Adipocyte (in vitro differentiated cells): Measurements from ENCODE around the gene EML6.

Experiments
- DNase-seq: peaks from one replicate; pipeline ENCODE4 v3.0.0-alpha.2; 2015; ENCODE audit warnings: low read depth
- H3K27me3 ChIP-seq: replicated peaks from 2 replicates; pipeline ENCODE4 v1.7.0; 2013; ENCODE audit warnings: mild to moderate bottlenecking, low read length, moderate library complexity; ENCODE audit not compliant: control insufficient read depth, insufficient read depth
- H3K36me3 ChIP-seq: 2 replicates; pipeline ENCODE4 v1.7.0; 2013; ENCODE audit warnings: low read length, mild to moderate bottlenecking, moderate library complexity; ENCODE audit not compliant: control insufficient read depth, insufficient read depth, severe bottlenecking
- H3K4me1 ChIP-seq: 2 replicates; pipeline ENCODE4 v1.7.0; 2013; ENCODE audit warnings: mild to moderate bottlenecking, low read length, moderate library complexity; ENCODE audit not compliant: control insufficient read depth, insufficient read depth
- H3K4me3 ChIP-seq: 2 replicates; pipeline ENCODE4 v1.7.0; 2013; ENCODE audit warnings: mild to moderate bottlenecking, low read length, moderate library complexity
- H3K9ac ChIP-seq: 2 replicates; pipeline ENCODE4 v1.7.0; 2013; ENCODE audit warnings: mild to moderate bottlenecking, low read length, moderate library complexity
- H3K9me3 ChIP-seq: 2 replicates; pipeline ENCODE4 v1.7.0; 2013; ENCODE audit warnings: mild to moderate bottlenecking, low read length, moderate library complexity; ENCODE audit not compliant: control insufficient read depth

The EML6 gene

DNA sequence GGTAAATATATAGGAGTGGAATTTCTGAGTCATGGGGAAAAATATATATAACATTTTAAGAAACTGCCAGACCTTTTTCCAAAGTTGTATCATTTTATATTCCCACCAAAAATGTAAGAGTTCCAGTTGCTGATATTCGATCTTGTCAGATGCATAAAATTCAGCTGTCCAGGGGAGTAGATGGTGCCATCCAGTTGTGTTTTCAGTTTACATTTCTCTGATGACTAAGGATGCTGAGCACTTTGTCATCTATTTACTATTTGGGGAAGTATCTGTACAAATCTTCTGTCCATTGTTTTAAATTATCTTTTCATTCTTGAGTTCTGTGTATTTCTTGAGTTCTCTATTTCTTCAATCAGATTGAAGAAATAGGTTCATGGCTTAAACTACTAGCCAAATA lies 200.7 kb downstream of the EML6 start:
- no peak overlapping the region for H3K9ac ChIP-seq
- H3K4me3 ChIP-seq = no peak overlapping the region

DNA sequence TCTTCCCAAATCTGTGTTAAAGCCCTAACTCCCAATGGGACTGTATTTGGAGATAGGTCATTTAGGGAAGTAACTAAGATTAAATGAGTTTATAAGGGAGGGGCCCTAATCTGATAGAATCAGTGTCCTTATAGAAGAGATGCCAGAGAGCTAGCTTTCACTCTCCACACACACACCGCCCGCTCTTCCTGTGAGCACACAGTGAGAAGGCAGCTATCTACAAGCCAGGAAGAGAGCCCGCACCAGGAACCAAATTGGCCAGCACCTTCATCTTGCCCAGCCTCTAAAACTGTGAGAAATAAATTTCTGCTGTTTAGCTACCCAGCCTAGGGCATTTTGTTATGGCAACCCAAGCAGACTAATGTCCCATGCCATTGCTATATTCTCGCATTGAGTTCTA lies 201.6 kb downstream of the EML6 start:
- Histone ChIP-seq H3K27me3 (no peaks in the 10 kb centered on the region), H3K36me3 (no peaks in the 10 kb centered on the region), H3K4me1 (peaks cover 10% of the 10 kb centered on the region), H3K4me3 (no peak overlapping the region), H3K9ac (no peak overlapping the region), H3K9me3 (peaks cover 16% of the 10 kb centered on the region)
- DNase-seq = no peak

More for the DNA sequence above, 200.7 kb downstream of the EML6 start:
- DNase-seq = no peak
- no peaks in the 10 kb centered on the region for H3K27me3 ChIP-seq
- peaks cover 16% of the 10 kb centered on the region for H3K9me3 ChIP-seq
- peaks cover 8% of the 10 kb centered on the region for H3K4me1 ChIP-seq
- no peaks in the 10 kb centered on the region for H3K36me3 ChIP-seq

DNA sequence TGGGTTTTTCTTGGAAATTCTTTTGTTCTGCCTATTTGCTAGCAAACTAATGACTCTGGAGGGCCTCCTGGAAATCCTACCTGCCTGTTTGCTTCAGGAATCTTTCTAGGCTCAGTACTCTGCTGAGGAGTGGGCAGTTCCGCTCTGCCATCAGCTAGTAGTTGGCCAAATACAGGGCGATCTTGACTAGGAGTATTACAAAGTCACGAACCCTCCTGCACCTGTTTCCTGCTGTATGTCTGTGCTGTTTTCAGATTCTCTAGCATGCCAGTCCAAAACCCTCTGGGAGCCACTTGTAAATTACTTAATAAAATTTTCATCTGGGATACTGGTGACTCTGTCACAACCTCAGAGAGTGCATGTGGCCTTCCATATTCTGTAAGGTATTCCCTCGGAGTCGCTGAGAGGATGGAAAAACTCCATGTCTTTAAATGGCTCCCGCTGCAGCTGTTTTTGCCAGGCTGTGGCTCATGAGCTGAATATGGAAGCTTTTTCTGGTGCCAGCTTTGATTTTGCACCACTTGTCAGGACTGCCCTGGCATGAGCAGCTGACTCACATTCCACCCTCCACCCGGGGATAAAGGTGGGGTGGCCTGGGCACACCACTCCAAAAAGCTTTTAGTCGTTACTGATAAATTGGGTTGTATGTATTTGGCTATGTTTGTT lies 203.8 kb downstream of the EML6 start:
- H3K9me3 ChIP-seq = no peaks in the 10 kb centered on the region
- H3K36me3 ChIP-seq = no peaks in the 10 kb centered on the region
- DNase-seq = no peak
- peaks cover 16% of the 10 kb centered on the region for H3K4me1 ChIP-seq
- H3K27me3 ChIP-seq = no peaks in the 10 kb centered on the region
- H3K9ac ChIP-seq = no peak overlapping the region
- no peak overlapping the region for H3K4me3 ChIP-seq

DNA sequence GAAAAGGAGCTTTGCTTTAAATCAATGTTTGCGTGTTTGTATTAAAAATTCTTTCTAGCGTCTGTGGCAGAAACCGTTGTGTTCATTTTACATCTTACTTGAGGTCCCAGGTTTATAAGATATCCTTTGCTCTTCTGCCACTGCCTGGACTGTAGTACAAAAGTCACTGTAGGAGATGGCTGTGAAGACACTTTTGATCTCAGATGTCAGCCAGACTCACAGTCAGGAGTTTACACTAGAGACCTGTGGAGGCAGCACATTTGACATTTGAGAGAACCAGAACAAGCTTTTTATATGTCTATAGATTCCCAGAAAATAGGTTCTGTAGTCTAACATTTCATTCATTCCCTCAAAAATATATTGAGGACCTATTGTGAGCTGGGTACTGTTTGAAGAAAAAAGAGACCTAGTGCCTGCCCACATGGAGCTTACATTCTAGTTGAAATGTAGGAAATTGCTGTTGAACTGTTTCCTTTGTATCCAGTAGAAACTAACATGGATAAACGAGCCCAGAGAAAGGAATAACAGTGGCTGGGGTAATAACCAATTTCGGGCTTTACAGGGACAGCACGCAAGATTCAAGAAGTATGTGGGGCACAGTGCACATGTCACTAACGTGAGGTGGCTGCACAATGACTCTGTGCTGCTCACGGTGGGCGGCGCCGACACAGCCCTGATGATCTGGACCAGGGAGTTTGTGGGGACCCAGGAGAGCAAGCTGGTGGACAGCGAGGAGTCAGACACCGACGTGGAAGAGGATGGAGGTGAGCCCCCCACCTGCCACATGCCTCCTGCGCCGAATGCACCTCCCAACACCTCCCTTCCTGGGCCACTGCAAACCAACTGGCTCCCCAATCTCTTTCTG lies 204.5 kb downstream of the EML6 start:
- Histone ChIP-seq H3K9ac (no peak overlapping the region), H3K27me3 (no peaks in the 10 kb centered on the region), H3K9me3 (no peaks in the 10 kb centered on the region), H3K36me3 (no peaks in the 10 kb centered on the region), H3K4me1 (peaks cover 16% of the 10 kb centered on the region), H3K4me3 (no peak overlapping the region)
- DNase-seq = no peak

GRCh38 chr2:54928719-54929118 lies 205.3 kb downstream of the EML6 start:
- Histone ChIP-seq H3K9me3 (no peaks in the 10 kb centered on the region), H3K36me3 (no peaks in the 10 kb centered on the region), H3K4me1 (peaks cover 16% of the 10 kb centered on the region)

DNA sequence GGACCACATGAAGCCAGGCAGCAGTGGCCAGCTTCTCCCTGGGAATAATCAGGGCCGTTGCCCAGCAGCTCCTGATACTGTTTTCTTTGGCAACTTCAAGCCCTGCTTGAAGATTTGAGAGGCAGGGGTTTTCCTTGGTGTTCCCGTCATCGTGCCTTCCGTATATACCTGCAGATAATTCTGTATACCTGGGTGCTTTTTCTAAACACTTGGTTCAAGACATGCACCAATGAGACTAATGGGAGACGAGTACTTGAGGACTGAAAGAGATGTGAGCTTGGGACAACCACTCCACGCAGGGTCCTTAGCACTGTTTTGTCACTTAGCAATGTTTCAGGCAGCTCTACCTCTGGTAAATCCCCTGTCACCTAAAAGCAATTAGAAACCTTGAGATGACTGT lies 208.0 kb downstream of the EML6 start:
- H3K36me3 ChIP-seq = no peaks in the 10 kb centered on the region
- H3K9ac ChIP-seq = no peak overlapping the region
- no peak overlapping the region for H3K4me3 ChIP-seq
- H3K4me1 ChIP-seq = peaks cover 8% of the 10 kb centered on the region
- no peaks in the 10 kb centered on the region for H3K9me3 ChIP-seq
- DNase-seq = no peak
- H3K27me3 ChIP-seq = no peaks in the 10 kb centered on the region

More at GRCh38 chr2:54928719-54929118, 205.3 kb downstream of the EML6 start:
- H3K4me3 ChIP-seq = no peak overlapping the region
- no peak for DNase-seq
- H3K9ac ChIP-seq = no peak overlapping the region
- H3K27me3 ChIP-seq = no peaks in the 10 kb centered on the region

GRCh38 chr2:54935389-54935788 lies 211.9 kb downstream of the EML6 start:
- Histone ChIP-seq H3K9ac (no peak overlapping the region), H3K4me3 (no peak overlapping the region), H3K9me3 (no peaks in the 10 kb centered on the region), H3K4me1 (peaks cover 2% of the 10 kb centered on the region), H3K36me3 (no peaks in the 10 kb centered on the region), H3K27me3 (no peaks in the 10 kb centered on the region)
- DNase-seq = no peak

DNA sequence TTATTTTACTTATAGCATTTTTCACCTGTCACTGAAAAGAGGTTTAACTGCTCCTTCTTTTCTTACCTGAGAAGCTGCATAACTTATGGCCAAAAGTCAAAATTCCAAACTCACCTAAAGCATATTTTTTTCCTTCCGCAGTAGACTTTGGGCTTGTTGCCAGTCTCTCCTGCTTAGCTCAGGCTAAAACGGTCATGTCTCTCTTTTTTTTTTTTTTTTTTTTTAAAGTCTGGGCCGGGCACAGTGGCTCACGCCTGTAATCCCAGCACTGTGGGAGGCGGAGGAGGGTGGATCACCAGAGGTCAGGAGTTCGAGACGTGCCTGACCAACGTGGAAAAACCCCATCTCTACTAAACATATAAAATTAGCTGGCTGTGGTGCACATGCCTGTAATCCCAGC lies 213.3 kb downstream of the EML6 start:
- H3K9ac ChIP-seq = no peak overlapping the region
- no peaks in the 10 kb centered on the region for H3K27me3 ChIP-seq
- H3K4me1 ChIP-seq = no peaks in the 10 kb centered on the region
- H3K4me3 ChIP-seq = no peak overlapping the region
- no peak for DNase-seq
- H3K9me3 ChIP-seq = no peaks in the 10 kb centered on the region
- no peaks in the 10 kb centered on the region for H3K36me3 ChIP-seq

- Histone ChIP-seq H3K4me3 (no peak overlapping the region), H3K9ac (no peak overlapping the region), H3K9me3 (no peaks in the 10 kb centered on the region), H3K27me3 (no peaks in the 10 kb centered on the region), H3K4me1 (no peaks in the 10 kb centered on the region), H3K36me3 (no peaks in the 10 kb centered on the region)
- DNase-seq = no peak
Measured at GRCh38 chr2:54939446-54940118, 216.1 kb downstream of the EML6 start.

GRCh38 chr2:54940723-54941122 lies 217.3 kb downstream of the EML6 start:
- DNase-seq = peak; percentile 36
- Histone ChIP-seq H3K27me3 (no peaks in the 10 kb centered on the region), H3K36me3 (no peaks in the 10 kb centered on the region), H3K4me3 (no peak overlapping the region), H3K9ac (no peak overlapping the region), H3K9me3 (no peaks in the 10 kb centered on the region), H3K4me1 (peaks cover 4% of the 10 kb centered on the region)

GRCh38 chr2:54941248-54941984 lies 218.0 kb downstream of the EML6 start:
- no peak overlapping the region for H3K4me3 ChIP-seq
- DNase-seq = no peak

More at GRCh38 chr2:54941248-54941984, 218.0 kb downstream of the EML6 start:
- no peaks in the 10 kb centered on the region for H3K27me3 ChIP-seq
- no peaks in the 10 kb centered on the region for H3K9me3 ChIP-seq
- H3K36me3 ChIP-seq = no peaks in the 10 kb centered on the region
- H3K4me1 ChIP-seq = peaks cover 9% of the 10 kb centered on the region
- no peak overlapping the region for H3K9ac ChIP-seq
